ENCODE results near the gene ST3GAL4.

ST3GAL4 gene

GRCh38 chr11:126450806-126451205, 95.3 kb downstream of the ST3GAL4 start:
- Histone ChIP-seq H3K36me3 (ENCODE audit: control insufficient read depth in 2 of 2, insufficient read depth in 1 of 2, low read length in 2 of 2) (no peaks in the 10 kb centered on the region), H3K27ac (ENCODE audit: extremely low read depth, low read depth, low read length) (no peak overlapping the region), H3K4me1 (ENCODE audit: control insufficient read depth, insufficient read depth, low read length) (no peaks in the 10 kb centered on the region), H3K4me3 (ENCODE audit: low read depth, low read length) (no peak overlapping the region), H3K9me3 (ENCODE audit: control insufficient read depth, insufficient read depth, low read depth, low read length) (no peaks in the 10 kb centered on the region)
- TF ChIP-seq ZXDB (tag by site-specific recombination; IDR thresholded peaks at IDR 0.05) (no peak), ZNF398 (tag by site-specific recombination; IDR thresholded peaks at IDR 0.05) (no peak), ZNF423 (tag by site-specific recombination; IDR thresholded peaks at IDR 0.05) (no peak), ZNF664 (tag by site-specific recombination; IDR thresholded peaks at IDR 0.05) (no peak), ZNF585B (tag by site-specific recombination; IDR thresholded peaks at IDR 0.05) (no peak), ZBTB26 (tag by site-specific recombination; optimal IDR thresholded peaks at IDR 0.05) (peak; percentile 30)
- POLR2A ChIA-PET, result no interaction called here
- CTCF ChIA-PET, result no interaction called here

DNA sequence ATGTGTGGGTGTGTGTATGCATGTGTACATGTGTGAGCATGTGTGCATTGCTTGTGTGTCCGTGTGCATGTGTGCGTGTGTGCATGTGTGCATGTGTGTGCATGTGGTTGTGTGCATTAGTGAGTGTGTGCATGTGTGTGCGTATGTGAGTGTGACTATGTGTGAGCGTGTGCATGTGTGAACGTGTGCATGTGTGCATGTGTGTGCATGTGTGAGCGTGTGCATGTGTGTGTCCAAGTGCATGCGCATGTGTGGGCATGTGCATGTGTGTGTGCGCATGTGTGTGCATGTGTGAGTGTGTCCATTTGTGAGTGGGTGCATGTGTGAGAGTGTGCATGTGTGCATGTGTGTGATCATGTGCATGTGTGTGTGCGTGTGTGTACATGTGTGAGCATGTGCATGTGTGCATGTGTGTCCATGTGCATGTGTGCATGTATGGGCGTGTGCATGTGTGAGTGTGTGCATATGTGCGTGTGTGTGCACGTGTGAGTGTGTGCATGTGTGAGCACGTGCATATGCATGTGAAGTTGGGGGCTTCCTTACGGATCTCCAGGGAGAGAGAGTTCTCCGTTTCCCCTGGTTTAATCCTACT, 95.8 kb downstream of the ST3GAL4 start:
- ChIA-PET CTCF (interaction anchor here (1.4 kb wide), 1 partner anchor 29 kb away, joined by 6 read pairs; no protein-coding TSS in a partner anchor), POLR2A (no interaction called here)
- H3K36me3 ChIP-seq (ENCODE audit: control insufficient read depth in 2 of 2, insufficient read depth in 1 of 2, low read length in 2 of 2), result no peaks in the 10 kb centered on the region
- no peak overlapping the region for H3K4me3 ChIP-seq (ENCODE audit: low read depth, low read length)
- H3K4me1 ChIP-seq (ENCODE audit: control insufficient read depth, insufficient read depth, low read length), result no peaks in the 10 kb centered on the region
- no peak for TF ChIP-seq ZBTB26 (tag by site-specific recombination; optimal IDR thresholded peaks at IDR 0.05)
- no peak for TF ChIP-seq ZSCAN16 (tag by site-specific recombination; IDR thresholded peaks at IDR 0.05)
- TF ChIP-seq KLF10 (tag by site-specific recombination; IDR thresholded peaks at IDR 0.05), result no peak
- no peak for TF ChIP-seq ZNF214 (tag by site-specific recombination; IDR thresholded peaks at IDR 0.05; ENCODE audit: borderline replicate concordance)
- TF ChIP-seq, protein P1, sequence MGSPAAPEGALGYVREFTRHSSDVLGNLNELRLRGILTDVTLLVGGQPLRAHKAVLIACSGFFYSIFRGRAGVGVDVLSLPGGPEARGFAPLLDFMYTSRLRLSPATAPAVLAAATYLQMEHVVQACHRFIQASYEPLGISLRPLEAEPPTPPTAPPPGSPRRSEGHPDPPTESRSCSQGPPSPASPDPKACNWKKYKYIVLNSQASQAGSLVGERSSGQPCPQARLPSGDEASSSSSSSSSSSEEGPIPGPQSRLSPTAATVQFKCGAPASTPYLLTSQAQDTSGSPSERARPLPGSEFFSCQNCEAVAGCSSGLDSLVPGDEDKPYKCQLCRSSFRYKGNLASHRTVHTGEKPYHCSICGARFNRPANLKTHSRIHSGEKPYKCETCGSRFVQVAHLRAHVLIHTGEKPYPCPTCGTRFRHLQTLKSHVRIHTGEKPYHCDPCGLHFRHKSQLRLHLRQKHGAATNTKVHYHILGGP (tag by site-specific recombination; IDR thresholded peaks at IDR 0.05), result no peak
- TF ChIP-seq, protein P2, sequence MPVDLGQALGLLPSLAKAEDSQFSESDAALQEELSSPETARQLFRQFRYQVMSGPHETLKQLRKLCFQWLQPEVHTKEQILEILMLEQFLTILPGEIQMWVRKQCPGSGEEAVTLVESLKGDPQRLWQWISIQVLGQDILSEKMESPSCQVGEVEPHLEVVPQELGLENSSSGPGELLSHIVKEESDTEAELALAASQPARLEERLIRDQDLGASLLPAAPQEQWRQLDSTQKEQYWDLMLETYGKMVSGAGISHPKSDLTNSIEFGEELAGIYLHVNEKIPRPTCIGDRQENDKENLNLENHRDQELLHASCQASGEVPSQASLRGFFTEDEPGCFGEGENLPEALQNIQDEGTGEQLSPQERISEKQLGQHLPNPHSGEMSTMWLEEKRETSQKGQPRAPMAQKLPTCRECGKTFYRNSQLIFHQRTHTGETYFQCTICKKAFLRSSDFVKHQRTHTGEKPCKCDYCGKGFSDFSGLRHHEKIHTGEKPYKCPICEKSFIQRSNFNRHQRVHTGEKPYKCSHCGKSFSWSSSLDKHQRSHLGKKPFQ (tag by site-specific recombination; IDR thresholded peaks at IDR 0.05), result peak; percentile 84
- TF ChIP-seq ZNF324 (tag by site-specific recombination; IDR thresholded peaks at IDR 0.05), result no peak
- no peak for TF ChIP-seq YY2 (tag by site-specific recombination; IDR thresholded peaks at IDR 0.05)
- TF ChIP-seq HOXC10 (CRISPR knock-in tag; IDR thresholded peaks at IDR 0.05), result no peak
- TF ChIP-seq ZNF473 (tag by site-specific recombination; IDR thresholded peaks at IDR 0.05), result no peak
- no peak for TF ChIP-seq ZNF571 (tag by site-specific recombination; IDR thresholded peaks at IDR 0.05)
- peak; percentile 95 for TF ChIP-seq ZSCAN4 (tag by site-specific recombination; IDR thresholded peaks at IDR 0.05)
- H3K27ac ChIP-seq (ENCODE audit: extremely low read depth, low read depth, low read length), result no peak overlapping the region
- no peaks in the 10 kb centered on the region for H3K9me3 ChIP-seq (ENCODE audit: control insufficient read depth, insufficient read depth, low read depth, low read length)
